Activated naive CD4-positive, alpha-beta T cell (primary cell): ENCODE results near the gene ATM.
A peak's percentile ranks its signal among the peaks of the same experiment; 100 is the strongest.
"Not testable (repeated sequence)": the region's sequence is repeated elsewhere in the genome, so short reads cannot be mapped to it uniquely, and the experiment has no call there.

ENCODE experiments used
- DNase-seq, 4 experiments: peaks; one replicate each; lab custom pipeline; 2025; lab: John Stamatoyannopoulos, UW

The ATM gene

GRCh38 chr11:108220721-108221336 is 2.0 kb upstream of the ATM start:
- DNase-seq = no peak

- DNase-seq = no peak
Observed at GRCh38 chr11:108221371-108221770, 1.5 kb upstream of the ATM start.

- DNase-seq = peak in 1 of 4 experiments; percentile 37
Observed at GRCh38 chr11:108221911-108222573, 825 bp upstream of the ATM start.

- DNase-seq = no peak
Observed at GRCh38 chr11:108223348-108224149, 682 bp downstream of the ATM start.

GRCh38 chr11:108224366-108224765 is 1.5 kb downstream of the ATM start:
- DNase-seq = no peak

- no peak for DNase-seq
Observed at GRCh38 chr11:108224911-108225786, 2.3 kb downstream of the ATM start.

- no peak for DNase-seq
Observed at GRCh38 chr11:108226036-108226435, 3.2 kb downstream of the ATM start.

GRCh38 chr11:108228251-108228650 is 5.4 kb downstream of the ATM start:
- DNase-seq = no peak

- DNase-seq = no peak
Observed at GRCh38 chr11:108233277-108233945, 10.5 kb downstream of the ATM start.

GRCh38 chr11:108235192-108235591 is 12.3 kb downstream of the ATM start:
- no peak for DNase-seq

- no peak for DNase-seq
Observed at GRCh38 chr11:108235633-108236032, 12.8 kb downstream of the ATM start.

GRCh38 chr11:108237058-108237481 is 14.2 kb downstream of the ATM start:
- DNase-seq = no peak

- DNase-seq = no peak
Observed at GRCh38 chr11:108239076-108239475, 16.2 kb downstream of the ATM start.

GRCh38 chr11:108241330-108242037 is 18.6 kb downstream of the ATM start:
- no peak for DNase-seq

- no peak for DNase-seq
Observed at GRCh38 chr11:108242422-108242821, 19.6 kb downstream of the ATM start.

GRCh38 chr11:108246308-108246707 is 23.4 kb downstream of the ATM start:
- no peak for DNase-seq

GRCh38 chr11:108246885-108247284 is 24.0 kb downstream of the ATM start:
- DNase-seq = no peak

- no peak for DNase-seq
Observed at GRCh38 chr11:108253176-108253575, 30.3 kb downstream of the ATM start.

- DNase-seq = no peak
Observed at GRCh38 chr11:108269583-108269982, 46.7 kb downstream of the ATM start.

- DNase-seq = not testable (repeated sequence)
Observed at GRCh38 chr11:108276985-108277616, 54.2 kb downstream of the ATM start.
